GM12878 (cell line): ENCODE results near the gene ZMYND10. TPM values are rescaled to one million over a fixed set of nuclear protein-coding genes. Genes with fewer than 3 reads are reported as not detected.

Experiments used
- CTCF ChIP-seq, 3 experiments: IDR thresholded peaks in 2 of 3; conservative IDR thresholded peaks in 1 of 3; 2 replicates each; pipeline ENCODE4 v1.5.1; 2011; ENCODE audit warnings: low read depth in 3 of 3, low read length in 3 of 3, mild to moderate bottlenecking in 3 of 3, control low read depth in 2 of 3, moderate library complexity in 2 of 3, inconsistent platforms in 1 of 3, mixed read lengths in 1 of 3; ENCODE audit not compliant: control insufficient read depth in 2 of 3, insufficient read depth in 1 of 3; ENCODE audit errors: extremely low read depth in 1 of 3
- ESRRA ChIP-seq: IDR thresholded peaks from 2 replicates; pipeline ENCODE4 v1.6.1; 2012; ENCODE audit warnings: mild to moderate bottlenecking, low read length, improper control_type of control experiment
- FOXK2 ChIP-seq: fragments of 450-650 bp; IDR thresholded peaks from 2 replicates; pipeline ENCODE4 v1.6.1; 2017; ENCODE audit warnings: mild to moderate bottlenecking, moderate library complexity
- HDGF ChIP-seq: fragments of 450-650 bp; IDR thresholded peaks from 2 replicates; pipeline ENCODE4 v1.6.1; 2016; ENCODE audit warnings: antibody characterized with exemption
- TCF12 ChIP-seq: IDR thresholded peaks from 2 replicates; pipeline ENCODE4 v1.6.1; 2011; ENCODE audit warnings: low read depth, mild to moderate bottlenecking, low read length
- ZZZ3 ChIP-seq: IDR thresholded peaks from 2 replicates; pipeline ENCODE4 v1.6.1; 2011; ENCODE audit warnings: low read depth; ENCODE audit not compliant: control insufficient read depth, insufficient read length
- polyA plus RNA-seq, 11 experiments: library from polyadenylated mRNA; depleted of rRNA in 4 of 11; unstranded in 6 of 11; stranded (reverse) in 5 of 11; fragments of >200 nt; fragmentation: Nextera tagmentation in 4 of 11; fragmentation: Illumina TruSeq in 1 of 11; extraction: Ambion mirVana in 4 of 11; extraction: Trizol in 1 of 11; gene quantifications; 1 replicate in 1 of 11; 2 replicates in 10 of 11; pipeline versions ENCODE4 v1.2.1 to v1.2.3, GENCODE V29; 2011 to 2016; ENCODE audit warnings: inconsistent platforms in 2 of 11, missing spikeins in 2 of 11, low read depth in 1 of 11
- total RNA-seq, 4 experiments: library from RNA; depleted of rRNA in 3 of 4; stranded (reverse); fragments of >200 nt in 3 of 4; fragmentation: Illumina TruSeq in 1 of 4; extraction: Trizol in 1 of 4; gene quantifications; 2 replicates each; pipeline versions ENCODE4 v1.2.1 to v1.2.3, GENCODE V29; 2013 to 2021
- TF ChIP-seq, protein P1 (sequence below): fragments of 450-650 bp; formaldehyde crosslinking; IDR thresholded peaks from 2 replicates; pipeline ENCODE4 v1.4.0; 2022; ENCODE audit warnings: mild to moderate bottlenecking, moderate library complexity

The ZMYND10 gene
- total and polyA plus RNA-seq, 10 of the 15 experiments (the other 5 are each of a cell fraction or from before 2014, with no cell fraction given) = 0.11 to 1.0 (median 0.37) TPM

DNA sequence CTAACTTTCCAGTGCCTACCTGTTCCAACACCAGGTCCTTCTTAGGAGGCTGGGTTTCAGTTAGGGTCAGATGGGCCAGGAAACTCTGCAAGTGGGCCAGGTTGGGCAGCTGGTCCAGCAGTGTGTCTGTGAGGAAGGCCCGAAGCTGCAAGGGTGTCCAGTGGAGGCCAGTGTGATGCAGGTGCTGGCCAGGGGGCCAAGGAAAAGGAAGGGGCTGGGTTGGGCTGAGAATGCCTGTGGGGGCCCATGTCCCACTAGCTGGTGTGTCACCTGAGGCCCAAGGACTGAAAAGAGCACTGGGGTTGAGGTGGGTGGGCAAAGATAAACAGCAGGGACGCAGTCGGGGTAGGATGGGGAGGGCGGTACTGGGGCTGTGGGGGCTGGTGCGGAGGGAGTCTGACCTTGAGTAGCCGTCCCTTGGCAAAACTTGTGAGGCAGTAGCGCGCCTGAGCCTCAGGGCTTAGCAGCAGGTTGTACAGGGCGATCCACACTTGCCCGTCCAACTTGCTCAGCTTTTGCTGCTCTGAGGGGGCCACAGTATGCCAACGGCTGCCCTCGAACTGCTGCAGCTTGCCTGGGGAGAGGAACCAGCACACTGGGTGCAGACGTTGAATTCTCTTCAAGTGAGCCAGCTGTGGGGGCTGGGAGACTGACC lies 3.4 kb downstream of the ZMYND10 start (continued):
- TF ChIP-seq, protein P1, sequence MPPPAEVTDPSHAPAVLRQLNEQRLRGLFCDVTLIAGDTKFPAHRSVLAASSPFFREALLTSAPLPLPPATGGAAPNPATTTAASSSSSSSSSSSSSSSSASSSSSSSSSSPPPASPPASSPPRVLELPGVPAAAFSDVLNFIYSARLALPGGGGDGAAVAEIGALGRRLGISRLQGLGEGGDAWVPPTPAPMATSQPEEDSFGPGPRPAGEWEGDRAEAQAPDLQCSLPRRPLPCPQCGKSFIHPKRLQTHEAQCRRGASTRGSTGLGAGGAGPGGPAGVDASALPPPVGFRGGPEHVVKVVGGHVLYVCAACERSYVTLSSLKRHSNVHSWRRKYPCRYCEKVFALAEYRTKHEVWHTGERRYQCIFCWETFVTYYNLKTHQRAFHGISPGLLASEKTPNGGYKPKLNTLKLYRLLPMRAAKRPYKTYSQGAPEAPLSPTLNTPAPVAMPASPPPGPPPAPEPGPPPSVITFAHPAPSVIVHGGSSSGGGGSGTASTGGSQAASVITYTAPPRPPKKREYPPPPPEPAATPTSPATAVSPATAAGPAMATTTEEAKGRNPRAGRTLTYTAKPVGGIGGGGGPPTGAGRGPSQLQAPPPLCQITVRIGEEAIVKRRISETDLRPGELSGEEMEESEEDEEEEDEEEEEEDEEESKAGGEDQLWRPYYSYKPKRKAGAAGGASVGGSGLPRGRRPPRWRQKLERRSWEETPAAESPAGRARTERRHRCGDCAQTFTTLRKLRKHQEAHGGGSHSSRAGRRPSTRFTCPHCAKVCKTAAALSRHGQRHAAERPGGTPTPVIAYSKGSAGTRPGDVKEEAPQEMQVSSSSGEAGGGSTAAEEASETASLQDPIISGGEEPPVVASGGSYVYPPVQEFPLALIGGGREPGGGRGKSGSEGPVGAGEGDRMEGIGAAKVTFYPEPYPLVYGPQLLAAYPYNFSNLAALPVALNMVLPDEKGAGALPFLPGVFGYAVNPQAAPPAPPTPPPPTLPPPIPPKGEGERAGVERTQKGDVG (CRISPR knock-in tag) = no peak
- TF ChIP-seq FOXK2 (no peak), HDGF (no peak), TCF12 (no peak), ZZZ3 (no peak), CTCF (IDR thresholded peaks at IDR 0.05 in 2 of 3, conservative IDR thresholded peaks at IDR 0.05 in 1 of 3; ENCODE audit: control insufficient read depth in 2 of 3, extremely low read depth in 1 of 3, insufficient read depth in 1 of 3, low read depth in 3 of 3, low read length in 3 of 3) (no peak), ESRRA (no peak)
